Measurements from ENCODE around the gene SPATA12.

DNA sequence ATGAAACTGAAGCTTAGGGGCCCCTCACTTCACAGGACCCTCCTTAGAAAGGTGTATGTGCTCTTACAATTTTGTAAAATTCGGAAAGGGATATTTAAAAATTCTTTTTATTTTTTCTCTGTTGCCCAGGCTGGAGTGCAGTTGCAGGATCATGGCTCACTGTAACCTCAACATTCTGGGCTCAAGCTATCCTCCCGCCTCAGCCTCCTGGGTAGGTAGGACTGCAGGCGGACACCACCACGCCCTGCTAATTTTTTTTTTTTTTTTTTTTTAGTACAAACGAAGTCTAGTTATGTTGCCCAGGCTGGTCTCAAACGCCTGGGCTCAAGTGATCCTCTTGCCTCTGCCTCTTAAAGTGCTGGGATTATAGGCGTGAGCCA, 45.1 kb upstream of the SPATA12 start:
- TF ChIP-seq CTCF (conservative IDR thresholded peaks at IDR 0.05; ENCODE audit: low read length) (no peak), EZH2phosphoT487 (IDR thresholded peaks at IDR 0.05; ENCODE audit: borderline replicate concordance) (no peak)
